HL-60 (cell line): ENCODE measurements around the gene RB1.

Experiments used
- DNase-seq, 2 experiments: peaks; one replicate each; pipeline ENCODE4 v3.0.0-alpha.2; 2010 to 2020; ENCODE audit warnings: low read depth in 1 of 2, low spot score in 1 of 2
- H3K27ac ChIP-seq: fragments of 250-450 bp; sonication (Bioruptor Pico); replicated peaks from 2 replicates; pipeline ENCODE4 v1.5.1; 2020; ENCODE audit warnings: mild to moderate bottlenecking, moderate library complexity
- H3K27me3 ChIP-seq: fragments of 250-450 bp; sonication (Bioruptor Pico); 2 replicates; pipeline ENCODE4 v1.5.1; 2021; ENCODE audit warnings: mild to moderate bottlenecking, moderate library complexity; ENCODE audit not compliant: insufficient read depth, poor library complexity, severe bottlenecking
- H3K4me3 ChIP-seq: replicated peaks from 2 replicates; pipeline ENCODE4 v1.5.1; 2011; ENCODE audit warnings: mild to moderate bottlenecking, control low read depth, low read length; ENCODE audit not compliant: insufficient read depth
- CTCF ChIP-seq: IDR thresholded peaks from one replicate; pipeline ENCODE4 v1.5.1; 2011; ENCODE audit warnings: low read length, control low read depth, inconsistent platforms; ENCODE audit not compliant: insufficient read depth
- GABPA ChIP-seq: IDR thresholded peaks from 2 replicates; pipeline ENCODE4 v1.6.1; 2012; ENCODE audit warnings: low read depth
- POLR2AphosphoS5 ChIP-seq: IDR thresholded peaks from 2 replicates; pipeline ENCODE4 v1.6.1; 2012; ENCODE audit warnings: low read depth
- REST ChIP-seq: IDR thresholded peaks from 2 replicates; pipeline ENCODE4 v1.6.1; 2012; ENCODE audit warnings: low read depth; ENCODE audit not compliant: insufficient replicate concordance
- SPI1 ChIP-seq: IDR thresholded peaks from 2 replicates; pipeline ENCODE4 v1.6.1; 2012; ENCODE audit warnings: low read depth, mild to moderate bottlenecking, borderline replicate concordance

Gene RB1

GRCh38 chr13:48434200-48434599 lies 130.6 kb downstream of the RB1 start:
- DNase-seq, result no peak
- TF ChIP-seq CTCF (no peak), POLR2AphosphoS5 (no peak), GABPA (no peak), REST (no peak), SPI1 (no peak)
- Histone ChIP-seq H3K27me3 (no peaks in the 10 kb centered on the region), H3K4me3 (no peak overlapping the region), H3K27ac (no peak overlapping the region)

- DNase-seq, result no peak
- no peaks in the 10 kb centered on the region for H3K27me3 ChIP-seq
- H3K4me3 ChIP-seq, result no peak overlapping the region
- no peak overlapping the region for H3K27ac ChIP-seq
- no peak for TF ChIP-seq POLR2AphosphoS5
- no peak for TF ChIP-seq REST
- no peak for TF ChIP-seq CTCF
- TF ChIP-seq SPI1, result no peak
- TF ChIP-seq GABPA, result no peak
Observed at GRCh38 chr13:48436661-48437288, 133.2 kb downstream of the RB1 start.

GRCh38 chr13:48437371-48437770 lies 133.8 kb downstream of the RB1 start:
- Histone ChIP-seq H3K4me3 (no peak overlapping the region), H3K27me3 (no peaks in the 10 kb centered on the region), H3K27ac (no peak overlapping the region)
- no peak for DNase-seq
- no peak for TF ChIP-seq CTCF
- no peak for TF ChIP-seq REST
- TF ChIP-seq POLR2AphosphoS5, result no peak
- TF ChIP-seq SPI1, result no peak
- no peak for TF ChIP-seq GABPA
